ENCODE data around the gene NID2.

NID2 gene

GRCh38 chr14:51962711-51963110 is 106.1 kb downstream of the NID2 start:
- in situ Hi-C loops (cut with MboI; ENCODE audit: low sequenced_read_pairs): no loop called here

DNA sequence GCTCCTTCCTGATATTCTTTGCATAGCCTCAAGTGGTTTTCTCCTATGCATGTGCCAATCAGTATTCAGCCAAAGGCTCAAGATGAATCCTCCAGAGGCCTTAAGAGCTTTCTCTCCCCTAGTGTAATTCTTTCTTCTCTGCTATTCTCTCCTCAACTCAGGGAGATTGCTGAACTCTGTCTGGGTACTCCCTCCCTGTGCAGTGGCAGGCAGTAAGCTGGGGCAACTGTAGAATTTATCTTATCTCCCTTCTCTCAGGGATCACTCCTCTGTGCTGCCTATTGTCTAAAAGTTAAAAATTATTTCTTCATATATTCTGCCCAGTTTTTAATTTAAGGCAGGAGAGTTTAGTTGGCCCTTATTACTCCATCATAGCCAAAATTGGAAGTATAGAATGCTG is 108.0 kb downstream of the NID2 start:
- in situ Hi-C loops (cut with MboI; ENCODE audit: low sequenced_read_pairs): no loop called here

- in situ Hi-C loops (cut with MboI; ENCODE audit: low sequenced_read_pairs): no loop called here
Measured at GRCh38 chr14:51959928-51960327, 108.9 kb downstream of the NID2 start.

GRCh38 chr14:51957950-51958349 is 110.9 kb downstream of the NID2 start:
- in situ Hi-C loops (cut with MboI; ENCODE audit: low sequenced_read_pairs): no loop called here

Data from HL-60/S4 treated with phorbol 12-myristate 13-acetate at 8.2 ng/mL for 4 days and 3 days (cell line).